ENCODE data around the gene SAMD14.

DNA sequence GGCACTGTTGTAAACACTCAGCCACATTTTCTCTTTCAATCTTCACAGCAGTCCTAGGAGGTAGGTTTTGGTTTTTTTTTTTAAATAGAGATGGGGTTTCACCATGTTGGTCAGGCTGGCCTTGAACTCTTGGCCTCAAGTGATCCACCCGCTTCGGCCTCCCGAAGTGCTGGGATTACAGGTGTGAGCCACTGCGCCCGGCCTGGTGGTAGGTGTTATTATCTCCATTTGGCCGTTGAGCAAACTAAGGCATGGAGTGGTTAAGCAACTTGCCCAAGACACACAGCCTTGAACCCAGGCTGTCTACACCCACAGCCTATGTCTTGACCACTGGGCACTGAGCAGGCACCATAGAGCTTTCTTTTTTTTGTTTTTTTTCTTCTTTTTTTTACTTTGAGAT, 44.5 kb upstream of the SAMD14 start:
- no peak for TF ChIP-seq POLR2A (IDR thresholded peaks at IDR 0.05)
- TF ChIP-seq, protein P1, sequence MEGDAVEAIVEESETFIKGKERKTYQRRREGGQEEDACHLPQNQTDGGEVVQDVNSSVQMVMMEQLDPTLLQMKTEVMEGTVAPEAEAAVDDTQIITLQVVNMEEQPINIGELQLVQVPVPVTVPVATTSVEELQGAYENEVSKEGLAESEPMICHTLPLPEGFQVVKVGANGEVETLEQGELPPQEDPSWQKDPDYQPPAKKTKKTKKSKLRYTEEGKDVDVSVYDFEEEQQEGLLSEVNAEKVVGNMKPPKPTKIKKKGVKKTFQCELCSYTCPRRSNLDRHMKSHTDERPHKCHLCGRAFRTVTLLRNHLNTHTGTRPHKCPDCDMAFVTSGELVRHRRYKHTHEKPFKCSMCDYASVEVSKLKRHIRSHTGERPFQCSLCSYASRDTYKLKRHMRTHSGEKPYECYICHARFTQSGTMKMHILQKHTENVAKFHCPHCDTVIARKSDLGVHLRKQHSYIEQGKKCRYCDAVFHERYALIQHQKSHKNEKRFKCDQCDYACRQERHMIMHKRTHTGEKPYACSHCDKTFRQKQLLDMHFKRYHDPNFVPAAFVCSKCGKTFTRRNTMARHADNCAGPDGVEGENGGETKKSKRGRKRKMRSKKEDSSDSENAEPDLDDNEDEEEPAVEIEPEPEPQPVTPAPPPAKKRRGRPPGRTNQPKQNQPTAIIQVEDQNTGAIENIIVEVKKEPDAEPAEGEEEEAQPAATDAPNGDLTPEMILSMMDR (IDR thresholded peaks at IDR 0.05) = no peak

Data from ovary (tissue), 3 donors.